GM21786 (cell line): ENCODE measurements around the gene CD163L1.
A peak's percentile ranks its signal among the peaks of the same experiment; 100 is the strongest.

Source experiments
- ATAC-seq: cut with Tn5 transposase; IDR thresholded peaks from one replicate; pipeline ENCODE4 v1.9.1; 2021; ENCODE audit not compliant: unreplicated experiment

The CD163L1 gene

GRCh38 chr12:7411343-7411742 is 32.6 kb downstream of the CD163L1 start:
- no peak for ATAC-seq

- no peak for ATAC-seq
These were observed 39.7 kb downstream of the CD163L1 start for GRCh38 chr12:7404275-7404674.

GRCh38 chr12:7403466-7403865 is 40.5 kb downstream of the CD163L1 start:
- ATAC-seq: no peak

DNA sequence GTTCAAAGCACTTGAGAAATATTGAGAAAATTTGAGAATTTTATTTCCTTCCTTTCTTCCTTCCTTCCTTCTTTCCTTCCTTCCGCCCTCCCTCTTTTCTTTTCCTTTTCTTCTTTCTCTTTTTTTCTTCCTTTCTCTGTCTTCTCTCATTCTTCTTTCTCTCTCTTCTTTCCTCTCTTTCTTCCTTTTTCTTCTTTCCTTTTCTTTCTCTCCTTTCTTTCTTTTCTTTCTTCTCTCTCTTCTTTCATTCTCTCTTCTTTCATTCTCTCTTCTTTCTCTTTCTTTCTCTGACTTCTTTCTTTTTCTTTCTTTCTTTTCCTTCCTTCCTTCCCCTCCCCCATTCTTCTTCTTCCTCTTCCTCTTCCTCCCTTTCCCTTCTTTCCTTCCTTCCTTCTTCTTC is 44.9 kb downstream of the CD163L1 start:
- no peak for ATAC-seq

- ATAC-seq: no peak
These were observed 47.5 kb downstream of the CD163L1 start for GRCh38 chr12:7396418-7396817.

DNA sequence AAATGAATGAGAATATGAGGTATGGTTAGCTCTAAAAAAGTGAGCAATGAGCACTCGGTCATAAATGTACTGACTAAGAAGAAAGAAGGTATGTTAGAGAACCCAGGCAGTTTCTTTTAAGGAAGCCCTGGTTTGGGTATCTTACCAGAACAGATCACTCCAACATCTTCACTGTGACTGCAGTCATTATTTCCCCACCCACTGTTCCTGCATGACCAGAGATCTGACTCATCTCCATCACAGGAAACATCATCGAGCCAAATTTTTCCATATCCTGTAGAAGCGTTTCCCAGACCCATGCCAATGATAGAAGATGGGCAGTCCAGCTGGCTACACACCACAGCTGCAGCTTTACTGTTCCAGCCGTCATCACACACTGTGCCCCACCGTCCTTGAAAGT is 48.0 kb downstream of the CD163L1 start:
- ATAC-seq: no peak

DNA sequence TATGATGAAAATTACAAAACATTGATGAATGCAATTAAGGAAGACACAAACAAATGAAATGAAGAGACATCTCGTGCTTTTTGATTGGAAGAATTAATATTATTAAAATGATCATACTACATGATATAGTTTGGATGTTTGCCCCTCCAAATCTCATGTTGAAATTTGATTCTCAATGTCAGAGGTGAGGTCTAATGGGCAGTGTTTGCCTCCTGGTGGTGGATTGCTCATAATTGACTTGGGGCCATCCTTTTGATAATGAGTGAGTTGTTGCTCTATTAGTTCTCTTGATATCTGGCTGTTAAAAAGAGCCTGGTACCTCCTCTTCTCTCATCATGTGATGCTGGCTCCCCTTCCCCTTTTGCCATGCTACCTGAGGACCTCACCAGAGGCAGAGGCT is 56.7 kb downstream of the CD163L1 start:
- no peak for ATAC-seq

DNA sequence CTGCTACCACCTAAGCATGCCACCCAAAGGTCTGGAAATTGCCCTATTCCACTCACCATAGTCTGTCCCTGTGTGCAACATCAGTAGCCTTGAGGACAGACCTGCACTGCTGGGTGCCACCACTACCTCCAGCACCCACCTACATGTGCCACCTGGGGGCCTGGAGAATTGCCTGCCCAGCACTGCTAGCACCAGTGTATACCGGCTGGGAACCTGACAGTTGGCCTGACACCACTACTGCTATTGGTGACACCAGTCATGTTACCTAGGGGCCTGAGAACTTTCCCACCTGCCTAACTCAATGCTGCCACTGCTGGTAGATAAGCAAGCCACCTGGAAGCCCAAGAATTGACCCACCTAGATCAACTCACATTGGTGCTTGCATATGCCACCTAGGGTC is 60.8 kb downstream of the CD163L1 start:
- no peak for ATAC-seq

DNA sequence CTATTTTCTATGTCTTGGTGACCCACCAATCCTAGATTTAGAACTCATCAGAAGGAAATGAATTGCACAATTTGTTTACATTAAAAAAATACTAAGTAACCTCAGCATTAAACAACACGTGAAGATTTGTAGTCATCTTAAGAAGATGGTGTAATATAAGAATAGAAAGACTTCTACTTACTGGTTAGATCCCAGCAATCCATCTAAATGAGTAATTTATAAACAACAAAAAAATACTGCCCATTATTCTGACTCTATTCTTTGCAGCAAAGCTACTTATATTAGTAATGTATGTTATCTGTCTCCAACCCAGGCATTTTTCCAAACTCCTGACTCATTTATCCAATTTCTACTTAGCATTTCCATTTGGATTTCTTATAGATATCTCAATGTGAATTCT is 67.8 kb downstream of the CD163L1 start:
- ATAC-seq: no peak

DNA sequence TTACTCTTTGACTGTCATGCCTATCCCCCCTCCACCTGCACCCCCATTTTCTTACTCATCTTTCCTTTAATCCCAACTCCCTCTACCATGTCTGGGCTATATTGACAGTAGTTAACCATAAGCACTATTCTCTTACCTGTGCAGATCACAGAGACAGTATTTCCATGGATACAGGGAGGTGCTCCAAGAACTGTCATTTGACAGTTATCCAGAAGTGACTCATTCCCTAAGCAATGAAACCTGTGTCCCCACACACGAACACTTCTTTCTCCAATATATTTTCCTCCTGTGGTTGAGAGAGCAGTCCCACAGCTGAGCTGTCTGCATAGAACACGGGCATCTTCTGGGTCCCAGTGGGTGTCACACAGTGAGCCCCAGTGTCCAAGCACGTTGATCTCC is 68.8 kb downstream of the CD163L1 start:
- ATAC-seq: no peak

- ATAC-seq: no peak
These were observed 69.4 kb downstream of the CD163L1 start for GRCh38 chr12:7374423-7375144.

- ATAC-seq: no peak
These were observed 70.7 kb downstream of the CD163L1 start for GRCh38 chr12:7373226-7373625.

- ATAC-seq: peak; percentile 81
These were observed 74.7 kb downstream of the CD163L1 start for GRCh38 chr12:7369274-7369729.

DNA sequence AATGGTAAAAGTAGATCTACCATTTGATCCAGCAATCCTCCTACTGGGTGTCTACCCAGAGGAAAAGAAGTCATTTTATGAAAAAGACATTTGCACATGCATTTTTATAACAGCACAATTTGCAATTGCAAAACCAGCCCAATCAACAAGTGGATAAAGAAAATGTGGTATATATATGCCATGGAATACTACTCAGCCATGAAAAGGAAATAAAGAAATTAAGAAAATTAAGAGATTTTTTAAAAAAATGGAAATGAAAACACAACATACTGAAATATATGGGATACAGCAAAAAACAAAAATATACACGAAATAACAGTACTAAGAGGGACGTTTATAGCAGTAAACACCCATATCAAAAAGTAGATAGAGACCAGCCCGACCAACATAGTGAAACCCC is 81.2 kb downstream of the CD163L1 start:
- no peak for ATAC-seq

- ATAC-seq: no peak
These were observed 82.7 kb downstream of the CD163L1 start for GRCh38 chr12:7361265-7361664.

DNA sequence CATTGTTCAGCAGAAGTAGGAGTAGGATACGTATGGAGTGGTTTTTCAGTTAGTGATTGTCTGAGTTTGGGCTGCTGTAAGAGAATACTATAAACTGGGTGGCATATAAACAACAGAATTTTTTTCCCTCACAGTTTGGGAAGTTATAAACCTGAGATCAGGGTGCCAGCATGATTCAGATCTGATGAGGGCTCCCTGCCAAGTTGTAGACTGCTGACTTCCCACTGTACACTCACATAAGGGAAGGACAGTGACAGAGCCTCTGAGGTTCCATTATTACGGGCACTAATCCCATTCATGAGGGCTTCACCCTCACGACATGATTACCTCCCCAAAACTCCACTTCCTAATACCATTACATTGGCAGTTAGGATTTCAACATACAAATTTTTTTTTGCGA is 89.4 kb downstream of the CD163L1 start:
- ATAC-seq: no peak

- ATAC-seq: no peak
These were observed 91.3 kb downstream of the CD163L1 start for GRCh38 chr12:7352661-7353060.

DNA sequence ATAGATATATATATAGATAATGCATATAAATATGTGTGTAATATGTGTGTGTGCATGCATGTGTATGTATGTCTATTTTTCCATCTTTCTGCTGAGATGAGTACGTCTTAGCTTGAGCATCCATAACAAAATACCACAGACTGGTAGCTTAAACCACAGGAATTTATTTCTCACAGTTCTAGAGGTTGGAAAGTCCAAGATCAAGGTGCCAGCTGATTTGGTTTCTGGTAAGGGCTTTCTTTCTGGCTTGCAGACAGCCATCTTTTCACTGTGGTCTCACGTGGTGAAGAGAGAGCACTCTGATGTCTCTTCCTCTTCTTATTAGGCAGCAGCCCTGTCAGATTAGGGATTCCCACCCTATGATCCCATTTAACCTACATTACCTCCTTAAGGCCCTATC is 92.8 kb downstream of the CD163L1 start:
- no peak for ATAC-seq

GRCh38 chr12:7349418-7349817 is 94.5 kb downstream of the CD163L1 start:
- no peak for ATAC-seq

GRCh38 chr12:7346551-7347225 is 97.3 kb downstream of the CD163L1 start:
- ATAC-seq: no peak

DNA sequence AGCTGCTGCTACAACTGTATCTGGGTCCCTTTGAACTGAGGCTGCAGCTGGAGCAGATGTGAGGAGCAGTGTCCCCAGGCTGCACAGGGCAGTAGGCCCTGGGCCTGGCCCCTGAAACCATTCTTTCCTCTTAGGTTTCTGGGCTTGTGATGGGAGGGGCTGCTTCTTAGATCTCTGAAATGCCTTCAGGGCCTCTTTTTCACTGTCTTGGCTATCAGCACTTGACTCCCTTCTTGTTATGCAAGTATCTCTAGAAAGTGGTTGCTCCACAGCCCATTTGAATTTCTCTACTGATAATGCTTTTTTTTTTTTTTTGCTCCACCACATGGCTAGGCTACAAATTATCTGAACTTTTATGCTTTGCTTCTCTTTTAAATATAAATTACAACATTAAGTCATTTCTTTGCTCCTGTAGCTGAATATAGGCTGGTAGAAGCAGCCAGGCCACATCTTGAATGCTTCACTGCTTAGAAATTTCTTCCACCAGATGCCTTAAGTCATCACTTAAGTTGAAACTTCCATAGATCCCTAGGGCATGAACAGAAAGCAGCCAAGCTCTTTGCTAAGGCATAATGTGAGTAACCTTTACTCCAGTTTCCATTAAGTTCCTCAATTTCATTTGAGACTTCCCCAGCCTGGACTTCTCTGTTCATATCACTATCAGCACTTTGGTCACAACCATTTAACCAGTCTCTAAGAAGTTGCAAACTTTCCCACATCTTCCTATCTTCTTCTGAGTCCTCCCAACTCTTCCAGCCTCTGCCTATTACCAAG is 98.9 kb downstream of the CD163L1 start:
- no peak for ATAC-seq

DNA sequence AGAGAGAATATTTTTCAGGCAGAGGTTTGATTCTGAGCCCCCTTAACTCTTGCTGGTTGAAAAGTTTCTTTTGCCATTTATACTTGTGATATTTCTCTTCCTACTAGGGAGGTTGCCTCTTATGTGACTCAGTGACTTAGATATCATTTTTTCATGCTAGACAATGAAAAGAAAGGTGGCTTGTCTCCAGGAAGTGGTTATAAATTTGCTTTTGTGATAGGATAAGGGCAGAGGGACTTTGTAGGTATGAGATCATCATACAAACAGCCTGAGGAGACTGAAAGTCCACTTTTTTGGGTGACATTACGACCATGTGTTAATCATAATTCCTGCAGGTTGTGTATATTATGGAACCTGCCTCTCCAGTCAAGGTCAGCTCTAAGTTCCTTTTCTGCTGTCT is 104.3 kb downstream of the CD163L1 start:
- ATAC-seq: no peak
